ENCODE results near the gene HLX. TPM values are rescaled to one million over a fixed set of nuclear protein-coding genes. Genes with fewer than 3 reads are reported as not detected.

HLX gene
- 3.7 and 5.3 TPM in 2 replicates for total RNA-seq (2014; rRNA removed; shearing (Covaris generic))

GRCh38 chr1:220879076-220879508 is at the start of gene HLX:
TSS of gene HLX (plus strand) at chr1:220879443. CDS start at chr1:220879858, 415 bp downstream.
- DNase-seq (ENCODE audit: low spot score) = peak; percentile 75

- DNase-seq (ENCODE audit: low spot score) = no peak
Observed at GRCh38 chr1:220833436-220833835, 45.8 kb upstream of the HLX start.

GRCh38 chr1:220834155-220834870 is 44.9 kb upstream of the HLX start:
- DNase-seq (ENCODE audit: low spot score) = no peak

GRCh38 chr1:220838578-220838977 is 40.7 kb upstream of the HLX start:
- no peak for DNase-seq (ENCODE audit: low spot score)

GRCh38 chr1:220839474-220839873 is 39.8 kb upstream of the HLX start:
- no peak for DNase-seq (ENCODE audit: low spot score)

- no peak for DNase-seq (ENCODE audit: low spot score)
Observed at GRCh38 chr1:220841293-220841692, 38.0 kb upstream of the HLX start.

GRCh38 chr1:220843481-220844011 is 35.7 kb upstream of the HLX start:
- DNase-seq (ENCODE audit: low spot score) = no peak

GRCh38 chr1:220852408-220852807 is 26.8 kb upstream of the HLX start:
- no peak for DNase-seq (ENCODE audit: low spot score)

GRCh38 chr1:220872296-220872695 is 6.9 kb upstream of the HLX start:
- no peak for DNase-seq (ENCODE audit: low spot score)

GRCh38 chr1:220873087-220873486 is 6.2 kb upstream of the HLX start:
- DNase-seq (ENCODE audit: low spot score) = no peak

- DNase-seq (ENCODE audit: low spot score) = peak; percentile 58
Observed at GRCh38 chr1:220873868-220874655, 5.2 kb upstream of the HLX start.

- DNase-seq (ENCODE audit: low spot score) = no peak
Observed at GRCh38 chr1:220875260-220875659, 4.0 kb upstream of the HLX start.

GRCh38 chr1:220876511-220877376 is 2.5 kb upstream of the HLX start:
- no peak for DNase-seq (ENCODE audit: low spot score)

- no peak for DNase-seq (ENCODE audit: low spot score)
Observed at GRCh38 chr1:220877377-220878095, 1.7 kb upstream of the HLX start.

- no peak for DNase-seq (ENCODE audit: low spot score)
Observed at GRCh38 chr1:220878191-220879075, 810 bp upstream of the HLX start.

GRCh38 chr1:220879509-220880361 is 492 bp downstream of the HLX start:
- DNase-seq (ENCODE audit: low spot score) = peak; percentile 8

- DNase-seq (ENCODE audit: low spot score) = no peak
Observed at GRCh38 chr1:220880362-220880670, 1.1 kb downstream of the HLX start.

GRCh38 chr1:220880726-220881506 is 1.7 kb downstream of the HLX start:
- DNase-seq (ENCODE audit: low spot score) = no peak

All from A172 (cell line).